EH (cell line): ENCODE data around the gene SYNE1.
A peak's percentile ranks its signal among the peaks of the same experiment; 100 is the strongest.
"Not testable (repeated sequence)": the region's sequence is repeated elsewhere in the genome, so short reads cannot be mapped to it uniquely, and the experiment has no call there.

ENCODE experiments used
- DNase-seq: peaks from one replicate; pipeline ENCODE4 v3.0.0-alpha.2; 2015; ENCODE audit warnings: low read depth

SYNE1 gene

GRCh38 chr6:152423216-152424103, 213.7 kb downstream of the SYNE1 start:
- no peak for DNase-seq

GRCh38 chr6:152421496-152421895, 215.7 kb downstream of the SYNE1 start:
- DNase-seq, result not testable (repeated sequence)

GRCh38 chr6:152420696-152421095, 216.5 kb downstream of the SYNE1 start:
- DNase-seq, result peak; percentile 29

GRCh38 chr6:152418551-152418950, 218.6 kb downstream of the SYNE1 start:
- no peak for DNase-seq

- DNase-seq, result no peak
Observed at GRCh38 chr6:152416652-152417051, 220.5 kb downstream of the SYNE1 start.

GRCh38 chr6:152404936-152405595, 232.1 kb downstream of the SYNE1 start:
- DNase-seq, result peak; percentile 13

GRCh38 chr6:152404086-152404857, 232.9 kb downstream of the SYNE1 start:
- no peak for DNase-seq

- no peak for DNase-seq
Observed at GRCh38 chr6:152402791-152403190, 234.4 kb downstream of the SYNE1 start.

- peak; percentile 79 for DNase-seq
Observed at GRCh38 chr6:152401978-152402377, 235.2 kb downstream of the SYNE1 start.

- peak; percentile 44 for DNase-seq
Observed at GRCh38 chr6:152399399-152399798, 237.8 kb downstream of the SYNE1 start.

GRCh38 chr6:152398993-152399392, 238.2 kb downstream of the SYNE1 start:
- DNase-seq, result no peak

GRCh38 chr6:152398316-152398715, 238.8 kb downstream of the SYNE1 start:
- DNase-seq, result no peak

- no peak for DNase-seq
Observed at GRCh38 chr6:152394303-152394702, 242.9 kb downstream of the SYNE1 start.

GRCh38 chr6:152391179-152391880, 245.8 kb downstream of the SYNE1 start:
- peak; percentile 25 for DNase-seq

GRCh38 chr6:152387091-152387490, 250.1 kb downstream of the SYNE1 start:
- DNase-seq, result no peak

- no peak for DNase-seq
Observed at GRCh38 chr6:152386131-152386530, 251.0 kb downstream of the SYNE1 start.

- DNase-seq, result peak; percentile 97
Observed at GRCh38 chr6:152380993-152381898, 255.9 kb downstream of the SYNE1 start.

GRCh38 chr6:152380351-152380767, 256.8 kb downstream of the SYNE1 start:
- peak; percentile 86 for DNase-seq

- DNase-seq, result no peak
Observed at GRCh38 chr6:152379423-152379822, 257.7 kb downstream of the SYNE1 start.

GRCh38 chr6:152378169-152378568, 259.0 kb downstream of the SYNE1 start:
- peak; percentile 81 for DNase-seq

GRCh38 chr6:152375197-152375596, 262.0 kb downstream of the SYNE1 start:
- DNase-seq, result no peak
